DOHH2 (cell line): Measurements from ENCODE around the gene MACF1.
"Not testable (repeated sequence)": the region's sequence is repeated elsewhere in the genome, so short reads cannot be mapped to it uniquely, and the experiment has no call there.

Experiments used
- H3F3A ChIP-seq: fragments of 200-600 bp; sonication (generic), shearing (Covaris generic); 2 replicates; pipeline ENCODE4 v1.6.0; 2016; ENCODE audit warnings: antibody characterized with exemption, mild to moderate bottlenecking; ENCODE audit not compliant: control insufficient read depth, insufficient read depth
- H3K27ac ChIP-seq: fragments of 200-600 bp; sonication (generic); 2 replicates; pipeline ENCODE4 v1.5.1; 2014; ENCODE audit warnings: low read depth, mild to moderate bottlenecking, low read length, moderate library complexity
- H3K27me3 ChIP-seq: fragments of 200-600 bp; sonication (generic); 2 replicates; pipeline ENCODE4 v1.6.1; 2014; ENCODE audit warnings: mild to moderate bottlenecking, low read length, mixed read lengths; ENCODE audit not compliant: control insufficient read depth
- H3K36me3 ChIP-seq: fragments of 200-600 bp; sonication (generic); 2 replicates; pipeline ENCODE4 v1.6.1; 2014; ENCODE audit warnings: mild to moderate bottlenecking, low read length, moderate library complexity, mixed read lengths; ENCODE audit not compliant: control insufficient read depth
- H3K4me1 ChIP-seq: fragments of 200-600 bp; sonication (generic); 2 replicates; pipeline ENCODE4 v1.6.1; 2014; ENCODE audit warnings: mild to moderate bottlenecking, low read length, mixed read lengths; ENCODE audit not compliant: control insufficient read depth
- H3K4me2 ChIP-seq: fragments of 200-600 bp; sonication (generic); 2 replicates; pipeline ENCODE4 v1.6.0; 2014; ENCODE audit warnings: mild to moderate bottlenecking, low read length, moderate library complexity
- H3K4me3 ChIP-seq: fragments of 200-600 bp; sonication (generic); 2 replicates; pipeline ENCODE4 v1.5.1; 2014; ENCODE audit warnings: mild to moderate bottlenecking, low read length, mixed read lengths
- H3K79me2 ChIP-seq: fragments of 200-600 bp; sonication (generic); 2 replicates; pipeline ENCODE4 v1.6.1; 2014; ENCODE audit warnings: mild to moderate bottlenecking, low read length, mixed read lengths; ENCODE audit not compliant: control insufficient read depth
- H3K9me2 ChIP-seq: fragments of 200-600 bp; sonication (generic); replicated peaks from 2 replicates; pipeline ENCODE4 v1.6.1; 2014; ENCODE audit warnings: mild to moderate bottlenecking, low read length, mixed read lengths; ENCODE audit not compliant: control insufficient read depth
- H3K9me3 ChIP-seq: fragments of 200-600 bp; sonication (generic); 2 replicates; pipeline ENCODE4 v1.6.1; 2014; ENCODE audit warnings: antibody characterized with exemption, low read length, mixed read lengths; ENCODE audit not compliant: control insufficient read depth, insufficient read depth
- H4K20me1 ChIP-seq: fragments of 200-600 bp; sonication (generic); 2 replicates; pipeline ENCODE4 v1.6.0; 2014; ENCODE audit warnings: low read depth, mild to moderate bottlenecking, antibody characterized with exemption, low read length, moderate library complexity; ENCODE audit not compliant: control insufficient read depth, insufficient read depth
- CTCF ChIP-seq: fragments of 200-600 bp; sonication (generic); IDR thresholded peaks from one replicate; pipeline ENCODE4 v1.5.1; 2014; ENCODE audit warnings: antibody characterized with exemption, mild to moderate bottlenecking, low read depth, low read length; ENCODE audit not compliant: poor library complexity, severe bottlenecking
- EZH2phosphoT487 ChIP-seq: fragments of 200-600 bp; sonication (generic); IDR thresholded peaks from 2 replicates; pipeline ENCODE4 v1.6.1; 2017; ENCODE audit warnings: borderline replicate concordance, mild to moderate bottlenecking, antibody characterized with exemption, low read length, moderate library complexity, mixed read lengths

The MACF1 gene

GRCh38 chr1:39526466-39527189 is 322.1 kb downstream of the MACF1 start:
- Histone ChIP-seq H3K9me2 (no peaks in the 10 kb centered on the region), H3K4me3 (no peak overlapping the region), H3F3A (no peaks in the 10 kb centered on the region), H3K27ac (no peak overlapping the region), H3K27me3 (no peaks in the 10 kb centered on the region), H3K4me2 (no peak overlapping the region), H3K9me3 (no peaks in the 10 kb centered on the region), H4K20me1 (no peaks in the 10 kb centered on the region), H3K4me1 (peaks cover 25% of the 10 kb centered on the region), H3K79me2 (no peaks in the 10 kb centered on the region), H3K36me3 (peaks cover 27% of the 10 kb centered on the region)
- TF ChIP-seq EZH2phosphoT487 (no peak), CTCF (no peak)

GRCh38 chr1:39527190-39527579 is 322.7 kb downstream of the MACF1 start:
- Histone ChIP-seq H3K4me1 (peaks cover 25% of the 10 kb centered on the region), H3K36me3 (peaks cover 28% of the 10 kb centered on the region)
- H3F3A ChIP-seq, H3K4me2 ChIP-seq, H3K27me3 ChIP-seq, H3K9me2 ChIP-seq, H3K4me3 ChIP-seq, H3K27ac ChIP-seq, H3K79me2 ChIP-seq, H3K9me3 ChIP-seq, H4K20me1 ChIP-seq: not testable (repeated sequence)

DNA sequence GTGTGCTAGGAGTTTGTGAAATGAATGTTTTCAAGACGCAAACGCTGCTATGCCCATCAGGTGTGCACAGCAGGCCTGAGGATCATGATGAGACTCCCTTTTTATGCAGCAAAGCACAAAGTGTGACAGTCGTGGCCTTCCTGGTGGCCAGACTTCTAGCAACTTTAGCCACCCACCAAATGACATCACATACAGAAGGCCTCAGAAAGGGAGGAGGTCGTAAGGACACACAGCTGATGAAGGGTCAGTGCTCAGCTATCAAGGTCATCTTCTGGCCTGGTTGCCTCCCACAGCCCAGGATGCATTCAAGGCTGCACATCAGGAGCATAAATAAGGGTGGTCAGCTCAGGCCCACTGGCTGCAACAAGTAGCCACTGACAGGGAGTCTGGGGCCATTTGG is 323.6 kb downstream of the MACF1 start:
- Histone ChIP-seq H3K9me2 (no peaks in the 10 kb centered on the region), H3K27me3 (no peaks in the 10 kb centered on the region), H3F3A (no peaks in the 10 kb centered on the region)

More for the DNA sequence above, 323.6 kb downstream of the MACF1 start:
- H3K9me3 ChIP-seq = no peaks in the 10 kb centered on the region
- no peaks in the 10 kb centered on the region for H4K20me1 ChIP-seq
- H3K4me1 ChIP-seq = peaks cover 25% of the 10 kb centered on the region
- H3K79me2 ChIP-seq = no peaks in the 10 kb centered on the region
- H3K4me3 ChIP-seq = no peak overlapping the region
- no peak overlapping the region for H3K4me2 ChIP-seq
- peaks cover 28% of the 10 kb centered on the region for H3K36me3 ChIP-seq
- TF ChIP-seq EZH2phosphoT487 = no peak
- TF ChIP-seq CTCF = no peak
- H3K27ac ChIP-seq = no peak overlapping the region
